ENCODE measurements around the gene AGR2. TPM values are rescaled to one million over a fixed set of nuclear protein-coding genes. Genes with fewer than 3 reads are reported as not detected.

The AGR2 gene
- total RNA-seq, 1 donor from 2014 or later = not detected

- DNase-seq (ENCODE audit: extremely low read depth, low read depth, low spot score) = no peak
Observed at GRCh38 chr7:16744518-16745250, 60.1 kb downstream of the AGR2 start.

GRCh38 chr7:16743236-16743635 is 61.6 kb downstream of the AGR2 start:
- DNase-seq (ENCODE audit: extremely low read depth, low read depth, low spot score) = peak; percentile 62

GRCh38 chr7:16742547-16742946 is 62.3 kb downstream of the AGR2 start:
- DNase-seq (ENCODE audit: extremely low read depth, low read depth, low spot score) = no peak

Other genes starting within 250 kb of the AGR2 start
- gene ANKMY2, start 159.2 kb downstream of the AGR2 start, total RNA-seq = 7.8 and 9.2 TPM in 2 replicates
- 98.5 and 115 TPM in 2 replicates for gene BZW2, start 158.8 kb downstream of the AGR2 start, total RNA-seq
- gene TSPAN13, start 51.2 kb downstream of the AGR2 start, total RNA-seq = 27.9 and 37.5 TPM in 2 replicates
- not detected in 2 replicates for gene AGR3, start 77.0 kb upstream of the AGR2 start, total RNA-seq

Measured in glomerular endothelial cell (primary cell).